Fibroblast of upper back skin (primary cell): ENCODE data around the gene CCDC88C.
"Not testable (repeated sequence)": the region's sequence is repeated elsewhere in the genome, so short reads cannot be mapped to it uniquely, and the experiment has no call there.

Experiments
- DNase-seq: peaks from one replicate; pipeline ENCODE4 v3.0.0-alpha.2; 2013

CCDC88C gene, protein sequence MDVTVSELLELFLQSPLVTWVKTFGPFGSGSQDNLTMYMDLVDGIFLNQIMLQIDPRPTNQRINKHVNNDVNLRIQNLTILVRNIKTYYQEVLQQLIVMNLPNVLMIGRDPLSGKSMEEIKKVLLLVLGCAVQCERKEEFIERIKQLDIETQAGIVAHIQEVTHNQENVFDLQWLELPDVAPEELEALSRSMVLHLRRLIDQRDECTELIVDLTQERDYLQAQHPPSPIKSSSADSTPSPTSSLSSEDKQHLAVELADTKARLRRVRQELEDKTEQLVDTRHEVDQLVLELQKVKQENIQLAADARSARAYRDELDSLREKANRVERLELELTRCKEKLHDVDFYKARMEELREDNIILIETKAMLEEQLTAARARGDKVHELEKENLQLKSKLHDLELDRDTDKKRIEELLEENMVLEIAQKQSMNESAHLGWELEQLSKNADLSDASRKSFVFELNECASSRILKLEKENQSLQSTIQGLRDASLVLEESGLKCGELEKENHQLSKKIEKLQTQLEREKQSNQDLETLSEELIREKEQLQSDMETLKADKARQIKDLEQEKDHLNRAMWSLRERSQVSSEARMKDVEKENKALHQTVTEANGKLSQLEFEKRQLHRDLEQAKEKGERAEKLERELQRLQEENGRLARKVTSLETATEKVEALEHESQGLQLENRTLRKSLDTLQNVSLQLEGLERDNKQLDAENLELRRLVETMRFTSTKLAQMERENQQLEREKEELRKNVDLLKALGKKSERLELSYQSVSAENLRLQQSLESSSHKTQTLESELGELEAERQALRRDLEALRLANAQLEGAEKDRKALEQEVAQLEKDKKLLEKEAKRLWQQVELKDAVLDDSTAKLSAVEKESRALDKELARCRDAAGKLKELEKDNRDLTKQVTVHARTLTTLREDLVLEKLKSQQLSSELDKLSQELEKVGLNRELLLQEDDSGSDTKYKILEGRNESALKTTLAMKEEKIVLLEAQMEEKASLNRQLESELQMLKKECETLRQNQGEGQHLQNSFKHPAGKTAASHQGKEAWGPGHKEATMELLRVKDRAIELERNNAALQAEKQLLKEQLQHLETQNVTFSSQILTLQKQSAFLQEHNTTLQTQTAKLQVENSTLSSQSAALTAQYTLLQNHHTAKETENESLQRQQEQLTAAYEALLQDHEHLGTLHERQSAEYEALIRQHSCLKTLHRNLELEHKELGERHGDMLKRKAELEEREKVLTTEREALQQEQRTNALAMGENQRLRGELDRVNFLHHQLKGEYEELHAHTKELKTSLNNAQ (N-terminal part only)

DNA sequence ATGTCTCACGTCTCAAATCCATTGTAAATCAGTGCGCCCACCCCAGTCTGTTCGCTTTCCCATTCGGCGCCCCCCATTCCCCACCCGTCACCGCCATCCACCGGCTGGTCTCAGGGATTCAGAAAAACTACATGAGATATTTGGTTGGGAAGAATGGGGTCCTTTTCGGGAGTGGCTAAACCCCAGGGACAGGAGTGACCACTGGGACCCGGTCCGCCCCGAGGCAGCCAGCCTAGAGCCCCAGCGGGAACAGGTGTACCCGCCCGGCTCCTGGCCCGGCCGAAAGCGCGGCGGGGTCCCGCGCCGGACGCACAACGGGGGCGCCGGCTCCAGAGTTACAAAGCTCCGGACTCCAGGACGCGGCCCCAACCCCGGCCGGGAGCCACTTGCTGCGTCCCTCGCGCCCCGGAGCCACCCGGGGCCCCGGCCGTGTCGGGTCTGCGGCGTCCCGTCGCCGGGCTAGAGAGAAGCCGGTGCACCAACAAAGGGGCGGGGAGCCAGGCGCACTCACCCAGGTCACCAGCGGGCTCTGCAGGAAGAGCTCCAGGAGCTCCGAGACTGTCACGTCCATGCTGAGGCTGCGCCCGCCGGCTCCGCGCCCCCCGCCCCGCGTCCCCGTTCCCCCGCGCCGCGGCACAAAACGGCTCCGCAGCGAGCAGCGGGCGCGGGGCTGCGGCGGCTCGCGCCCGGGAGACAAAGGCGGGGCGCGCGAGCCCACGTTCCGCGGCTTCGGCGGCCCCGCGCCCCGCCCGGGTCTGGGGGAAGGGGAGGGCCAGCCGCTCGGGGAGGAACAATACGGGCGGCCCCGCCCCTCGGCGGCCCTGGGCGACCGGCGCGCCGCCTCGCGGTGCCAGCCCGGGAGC is at the start of gene CCDC88C:
Gene CCDC88C (minus strand): TSS at position 701 of the 863 bp plus-strand sequence. CDS start 130 bp downstream, at position 571.
- DNase-seq = peak; percentile 7

DNA sequence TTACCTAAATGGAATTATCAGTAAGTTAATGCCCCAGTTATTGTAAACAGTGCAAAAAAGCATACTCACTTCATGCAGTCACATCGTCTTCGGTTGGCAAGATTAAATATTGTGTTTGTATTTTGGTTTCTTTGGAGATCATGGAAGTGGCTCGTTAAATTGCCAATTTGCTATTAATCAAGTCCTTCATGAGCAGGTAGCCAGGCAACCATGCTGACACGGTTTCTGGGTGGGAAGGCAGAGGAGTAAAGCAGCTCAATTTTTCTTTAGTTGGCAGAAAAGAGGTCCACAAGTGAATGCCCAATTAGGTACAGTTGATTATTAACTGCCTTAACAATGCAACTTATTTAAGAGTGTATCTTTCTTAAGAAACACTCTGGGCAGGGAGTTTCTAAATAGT is 48.6 kb upstream of the CCDC88C start:
- DNase-seq = no peak

DNA sequence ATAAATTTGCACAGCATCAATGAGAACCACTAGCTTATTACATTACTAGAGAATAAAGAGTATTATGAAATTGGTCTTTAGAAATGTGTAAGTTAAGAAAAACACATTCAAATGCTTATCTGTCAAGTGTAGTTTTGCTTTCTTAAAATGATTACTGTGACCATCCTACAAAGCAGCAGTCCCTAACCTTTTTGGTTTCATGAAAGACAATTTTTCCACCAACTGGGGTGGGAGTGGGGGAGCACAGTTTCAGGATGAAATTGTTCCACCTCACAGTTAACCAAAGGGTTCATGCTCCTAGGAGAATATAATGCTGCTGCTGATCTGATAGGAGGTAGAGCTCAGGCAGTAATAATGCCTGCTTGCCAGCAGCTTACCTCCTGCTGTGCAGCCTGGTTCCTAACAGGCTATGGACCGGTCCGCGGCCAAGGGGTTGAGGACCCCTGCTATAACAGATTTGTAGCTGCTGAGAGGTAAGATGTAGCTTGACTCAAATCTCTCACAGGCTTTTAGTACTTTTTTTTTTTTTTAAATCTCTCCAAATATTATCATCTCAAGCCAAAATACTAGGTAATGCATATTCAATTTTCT is 47.1 kb upstream of the CCDC88C start:
- no peak for DNase-seq

DNA sequence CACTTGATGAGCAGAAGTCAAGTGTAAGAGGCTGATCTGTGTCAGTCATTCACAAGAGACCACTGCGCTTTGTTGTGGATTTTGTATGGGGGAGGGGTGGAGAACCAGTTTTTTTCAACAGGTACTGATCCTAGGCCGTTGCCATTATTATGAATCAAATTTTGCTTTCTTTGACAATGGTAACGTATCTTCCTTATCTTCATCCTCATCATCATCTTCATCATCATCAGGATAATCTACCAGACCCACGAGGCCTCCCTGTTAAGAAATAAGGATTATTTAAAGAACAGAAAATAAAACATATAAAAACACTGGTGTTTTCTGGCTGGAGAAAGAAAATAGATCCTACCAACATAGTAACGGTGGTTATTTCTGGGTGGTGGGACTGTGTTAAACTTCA is 41.0 kb upstream of the CCDC88C start:
- no peak for DNase-seq

DNA sequence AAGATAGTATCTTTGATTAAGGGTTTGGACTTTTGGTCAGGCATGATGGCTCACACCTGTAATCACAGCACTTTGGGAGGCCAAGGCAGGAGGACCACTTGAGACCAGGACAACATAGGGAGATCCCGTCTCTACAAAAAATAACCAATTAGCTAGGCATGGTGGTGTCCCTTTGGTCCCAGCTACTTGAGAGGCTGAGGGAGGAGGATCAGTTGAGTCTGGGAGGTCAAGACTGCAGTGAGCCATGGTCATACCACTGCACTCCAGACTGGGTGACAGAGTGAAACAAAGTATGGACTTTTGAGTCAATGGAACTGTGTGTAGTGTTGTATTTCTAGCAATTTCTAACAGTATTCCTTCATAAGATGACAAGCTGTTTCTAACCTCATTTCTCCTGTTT is 38.7 kb upstream of the CCDC88C start:
- DNase-seq = no peak

DNA sequence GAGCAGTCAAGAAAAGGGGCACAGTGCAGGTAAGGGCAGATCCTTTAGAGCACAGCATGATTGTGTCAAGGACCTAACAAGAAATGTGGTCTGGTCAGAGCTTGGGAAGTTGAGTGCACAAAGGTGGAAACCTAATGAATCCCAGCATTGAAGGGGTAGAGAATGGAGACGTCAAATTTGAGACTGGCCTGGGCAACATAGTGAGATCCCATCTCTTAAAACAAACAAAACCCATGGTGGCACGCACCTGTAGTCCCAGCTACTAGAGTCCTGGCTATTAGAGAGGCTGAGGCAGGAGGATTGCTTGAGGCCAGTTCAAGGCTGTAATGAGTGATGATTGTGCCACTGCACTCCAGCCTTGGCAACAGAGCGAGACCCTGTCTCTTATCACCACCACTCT is 37.0 kb upstream of the CCDC88C start:
- no peak for DNase-seq

DNA sequence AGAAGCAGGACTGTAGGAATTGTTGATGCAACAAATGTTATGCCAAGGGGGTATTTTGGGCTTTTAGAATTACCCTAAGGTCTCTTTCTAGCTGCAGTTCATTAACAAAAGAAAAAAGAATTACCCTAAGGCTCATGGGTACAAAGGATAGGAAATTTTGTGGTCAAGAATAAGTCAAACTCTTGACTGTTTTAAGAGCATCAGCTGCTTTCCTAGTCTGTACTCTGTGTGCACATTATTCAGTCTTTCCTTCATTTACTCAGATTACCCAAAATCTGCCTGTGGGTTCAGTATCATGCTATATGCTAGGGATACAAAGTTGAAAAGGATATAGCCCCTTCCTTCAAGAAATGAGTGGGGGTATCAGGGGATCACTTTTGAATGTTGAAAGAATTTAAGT is 36.5 kb upstream of the CCDC88C start:
- DNase-seq = no peak

DNA sequence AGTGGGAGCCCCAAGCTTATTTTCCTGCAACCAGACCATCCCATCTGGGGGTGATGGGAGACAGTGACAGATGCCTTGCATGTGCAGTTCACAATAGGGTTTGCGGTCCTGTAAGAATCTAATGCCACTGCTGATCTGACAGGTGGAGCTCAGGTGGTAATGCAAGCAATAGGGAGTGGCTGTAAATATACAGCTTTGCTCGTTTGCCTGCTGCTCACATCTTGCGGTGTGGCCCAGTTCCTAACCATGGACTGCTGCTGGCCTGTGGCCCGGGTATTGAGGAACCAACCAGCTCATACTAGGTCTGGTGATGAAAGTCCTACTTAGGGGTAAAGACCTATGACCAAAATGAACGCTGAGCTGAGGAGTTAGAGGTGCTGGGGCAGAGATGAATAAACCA is 36.1 kb upstream of the CCDC88C start:
- DNase-seq = no peak

DNA sequence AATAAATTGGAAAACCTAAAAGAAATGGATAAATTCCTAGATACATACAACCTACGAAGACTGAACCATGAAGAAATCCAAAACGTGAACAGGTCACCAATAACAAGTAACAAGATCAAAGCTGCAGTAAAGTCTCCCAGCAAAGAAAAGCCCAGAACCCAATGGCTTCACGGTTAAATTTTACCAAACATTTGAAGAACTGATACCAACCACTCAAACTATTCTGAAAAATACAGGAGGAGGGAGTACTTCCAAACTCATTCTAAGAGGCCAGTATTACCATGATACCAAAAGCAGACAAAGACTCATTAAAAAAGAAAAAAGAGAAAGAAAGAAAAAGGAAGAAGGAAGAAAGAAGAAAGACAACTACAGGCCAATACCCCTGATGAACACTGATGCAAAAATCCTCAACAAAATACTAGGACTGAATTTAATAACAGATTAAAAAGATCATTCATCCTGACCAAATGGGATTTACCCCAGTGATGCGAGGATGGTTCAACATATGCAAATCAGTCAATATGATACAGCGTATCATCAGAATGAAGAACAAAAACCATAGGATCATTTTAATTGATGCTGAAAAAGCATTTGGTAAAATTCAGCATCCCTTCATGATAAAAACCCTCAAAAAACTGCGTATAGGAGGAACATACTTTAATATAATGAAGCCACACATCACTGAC is 26.9 kb upstream of the CCDC88C start:
- DNase-seq = no peak

DNA sequence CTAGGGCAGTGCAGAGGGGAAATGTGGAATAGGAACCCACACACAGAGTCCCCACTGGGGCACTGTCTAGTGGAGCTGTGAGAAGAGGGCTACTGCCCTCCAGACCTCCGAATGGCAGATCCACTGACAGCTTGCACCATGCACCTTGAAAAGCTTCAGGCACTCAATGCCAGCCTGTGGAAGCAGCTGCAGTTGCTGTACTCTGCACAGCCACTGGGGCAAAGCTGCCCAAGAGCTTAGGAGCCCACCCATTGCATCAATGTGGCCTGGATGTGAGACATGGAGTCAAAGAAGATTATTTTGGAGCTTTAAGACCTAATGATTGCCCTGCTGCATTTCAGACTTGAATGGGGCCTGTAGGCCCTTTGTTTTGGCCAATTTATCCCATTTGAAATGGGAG is 21.7 kb upstream of the CCDC88C start:
- no peak for DNase-seq

DNA sequence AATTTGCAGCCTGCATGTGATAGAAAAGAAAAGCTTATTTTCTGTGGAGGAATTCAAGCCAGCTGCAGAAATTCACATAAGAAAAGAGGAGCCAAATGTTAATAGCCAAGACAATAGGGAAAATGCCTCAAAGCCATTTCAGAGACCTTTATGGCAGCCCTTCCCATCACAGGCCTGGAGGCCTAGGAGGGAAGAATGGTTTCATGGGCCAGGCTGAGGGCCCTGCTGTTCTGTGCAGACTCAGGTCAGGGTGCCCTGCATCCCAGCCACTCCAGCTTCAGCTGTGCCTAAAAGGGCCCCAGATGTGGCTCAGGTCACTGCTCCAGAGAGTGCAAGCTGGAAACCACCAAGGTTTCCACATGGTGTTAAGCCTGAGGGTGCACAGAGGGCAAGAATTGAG is 21.2 kb upstream of the CCDC88C start:
- no peak for DNase-seq

DNA sequence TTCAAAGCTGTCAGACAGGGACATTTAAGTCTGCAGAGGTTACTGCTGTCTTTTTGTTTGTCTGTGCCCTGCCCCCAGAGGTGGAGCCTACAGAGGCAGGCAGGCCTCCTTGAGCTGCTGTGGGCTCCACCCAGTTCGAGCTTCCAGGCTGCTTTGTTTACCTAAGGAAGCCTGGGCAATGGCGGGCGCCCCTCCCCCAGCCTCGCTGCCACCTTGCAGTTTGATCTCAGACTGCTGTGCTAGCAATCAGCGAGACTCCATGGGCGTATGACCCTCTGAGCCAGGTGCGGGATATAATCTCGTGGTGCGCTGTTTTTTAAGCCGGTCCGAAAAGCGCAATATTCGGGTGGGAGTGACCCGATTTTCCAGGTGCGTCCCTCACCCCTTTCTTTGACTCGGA is 18.6 kb upstream of the CCDC88C start:
- not testable (repeated sequence) for DNase-seq

DNA sequence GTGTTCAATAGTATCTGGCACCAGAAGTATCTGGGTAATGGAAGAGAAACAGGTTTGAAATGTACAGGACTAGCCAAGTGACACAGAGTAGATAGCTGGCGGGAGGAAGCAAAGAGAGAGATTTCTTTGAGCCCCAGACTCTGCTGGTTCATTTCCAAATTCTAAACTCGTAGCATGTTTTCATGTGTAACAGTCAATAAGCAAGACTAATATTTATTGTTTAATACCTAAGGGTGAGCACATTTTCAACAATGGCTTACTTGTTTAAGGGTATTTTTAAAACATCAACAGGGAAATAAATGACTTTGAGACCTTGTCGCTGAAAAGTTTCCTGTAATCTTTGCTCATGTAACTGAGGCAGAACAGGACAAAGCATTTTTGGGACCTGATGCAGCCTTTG is 11.8 kb upstream of the CCDC88C start:
- DNase-seq = no peak

DNA sequence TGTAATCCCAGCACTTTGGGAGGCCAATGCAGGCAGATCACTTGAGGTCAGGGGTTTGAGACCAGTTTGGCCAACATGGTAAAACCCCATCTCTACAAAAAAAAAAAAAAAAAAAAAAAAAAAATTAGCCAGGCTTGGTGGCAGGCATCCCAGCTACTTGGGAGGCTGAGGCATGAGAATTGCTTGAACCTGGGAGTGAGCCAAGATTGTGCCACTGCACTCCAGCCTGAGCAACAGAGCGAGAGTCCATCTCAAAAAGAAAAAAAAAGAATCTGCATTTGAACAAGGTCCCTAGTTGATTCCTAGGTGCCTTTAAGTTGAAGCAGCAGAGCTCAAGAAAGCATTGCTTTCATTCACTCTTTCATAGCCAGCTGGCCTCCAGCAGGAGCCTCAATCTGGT is 11.3 kb upstream of the CCDC88C start:
- DNase-seq = not testable (repeated sequence)

DNA sequence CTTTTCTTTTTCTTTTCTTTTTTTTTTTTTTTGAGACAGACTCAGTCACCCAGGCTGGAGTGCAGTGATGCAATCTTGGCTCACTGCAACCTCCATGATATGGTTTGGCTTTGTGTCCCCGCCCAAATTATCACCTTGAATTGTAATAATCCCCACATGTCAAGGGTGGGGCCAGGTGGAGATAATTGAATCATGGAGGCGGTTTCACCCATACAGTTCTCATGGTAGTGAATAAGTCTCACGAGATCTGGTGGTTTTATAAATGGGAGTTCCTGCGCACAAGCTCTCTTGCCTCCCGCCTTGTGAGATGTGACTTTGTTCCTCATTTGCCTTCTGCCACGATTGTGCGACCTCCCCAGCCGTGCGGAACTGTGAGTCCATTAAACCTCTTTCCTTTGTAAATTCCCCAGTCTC is 7.9 kb upstream of the CCDC88C start:
- DNase-seq = not testable (repeated sequence)

DNA sequence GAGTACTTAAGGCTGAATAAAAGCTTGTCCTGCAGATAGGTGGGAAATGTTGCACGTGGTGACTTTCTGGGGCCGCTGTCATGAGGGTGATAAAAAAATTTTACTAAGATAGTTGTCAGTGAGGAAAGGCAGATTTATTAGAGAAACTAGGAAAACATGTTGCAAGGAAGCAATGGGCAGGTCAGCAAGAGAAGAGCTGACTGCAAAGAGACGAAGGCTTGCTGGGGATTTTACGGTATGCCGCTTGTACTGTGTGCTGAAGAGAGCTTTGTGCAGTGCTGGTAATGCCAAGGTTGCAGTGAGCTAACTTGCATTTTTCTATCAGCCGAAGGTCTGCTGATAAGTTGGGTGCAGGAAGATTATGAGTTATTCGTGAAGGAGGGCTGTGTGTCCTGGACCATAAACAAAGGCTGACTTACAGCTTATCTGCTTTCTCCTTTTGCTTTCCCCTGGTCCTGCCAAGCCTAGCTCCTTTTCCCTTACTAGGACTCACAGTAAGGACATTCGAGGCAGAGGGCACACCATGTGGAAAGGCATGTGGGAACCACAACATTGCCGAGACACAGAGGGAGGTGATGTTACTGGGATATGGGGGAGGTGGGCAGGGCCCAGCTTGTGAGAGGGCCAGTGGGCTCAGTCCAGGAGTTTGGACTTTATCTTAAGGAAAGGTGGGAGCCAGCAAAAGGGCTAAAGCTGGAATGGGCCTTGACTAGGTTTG is 7.4 kb upstream of the CCDC88C start:
- no peak for DNase-seq

DNA sequence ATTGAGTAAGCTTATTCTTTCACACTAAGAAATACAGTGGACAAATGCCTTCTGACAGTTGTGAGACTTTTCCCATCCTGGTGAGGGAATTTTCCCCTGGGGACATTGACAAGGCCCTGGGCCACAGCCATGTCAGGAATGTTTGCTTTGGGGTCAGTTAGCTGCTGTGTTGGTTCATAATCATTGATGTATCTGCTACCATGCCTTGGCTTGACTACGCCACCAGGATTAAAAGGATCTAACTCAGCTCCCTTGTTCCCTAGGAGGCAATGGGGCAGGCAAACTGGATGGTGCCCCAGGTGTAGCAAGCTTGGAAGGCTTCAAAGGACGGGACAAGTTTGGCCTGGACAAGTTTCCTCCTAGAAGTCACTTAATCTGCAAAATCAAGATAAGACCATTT is 3.1 kb upstream of the CCDC88C start:
- DNase-seq = no peak

DNA sequence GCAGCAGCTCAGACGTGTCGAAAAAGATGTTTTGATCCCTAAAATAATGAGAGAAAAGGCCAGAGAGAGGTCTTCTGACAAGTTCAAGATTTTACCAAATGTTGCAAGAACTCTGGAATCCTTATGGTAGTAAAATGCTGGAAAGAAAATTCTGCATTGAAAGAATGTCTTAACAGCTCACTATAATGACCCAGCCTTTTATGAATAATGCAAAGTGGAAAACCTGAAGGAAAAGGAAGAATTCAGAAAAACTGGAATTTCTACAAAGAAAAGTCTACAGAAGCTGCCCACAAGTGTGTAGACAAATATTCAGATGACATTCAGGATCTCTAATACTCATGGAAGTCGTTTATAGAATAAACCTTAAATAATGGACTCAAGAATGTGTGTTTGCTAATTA is 1.8 kb upstream of the CCDC88C start:
- no peak for DNase-seq

DNA sequence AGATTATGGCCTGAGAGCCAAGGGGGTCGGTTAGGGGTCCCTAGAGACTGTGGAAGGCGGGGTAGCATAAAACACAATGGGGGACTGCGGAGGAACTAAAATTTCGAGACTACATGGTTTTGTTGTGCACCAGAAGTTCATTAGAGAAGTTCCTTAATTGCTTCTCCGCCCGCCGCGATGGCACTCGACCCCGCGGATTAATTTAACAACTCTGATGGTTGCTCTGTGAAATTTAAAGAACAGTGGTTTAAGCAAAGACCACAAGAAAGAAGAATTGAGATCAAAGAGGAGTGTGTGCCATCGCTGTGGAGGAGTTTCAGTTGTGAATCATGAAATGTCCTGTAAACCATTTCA is 1.4 kb upstream of the CCDC88C start:
- DNase-seq = no peak

DNA sequence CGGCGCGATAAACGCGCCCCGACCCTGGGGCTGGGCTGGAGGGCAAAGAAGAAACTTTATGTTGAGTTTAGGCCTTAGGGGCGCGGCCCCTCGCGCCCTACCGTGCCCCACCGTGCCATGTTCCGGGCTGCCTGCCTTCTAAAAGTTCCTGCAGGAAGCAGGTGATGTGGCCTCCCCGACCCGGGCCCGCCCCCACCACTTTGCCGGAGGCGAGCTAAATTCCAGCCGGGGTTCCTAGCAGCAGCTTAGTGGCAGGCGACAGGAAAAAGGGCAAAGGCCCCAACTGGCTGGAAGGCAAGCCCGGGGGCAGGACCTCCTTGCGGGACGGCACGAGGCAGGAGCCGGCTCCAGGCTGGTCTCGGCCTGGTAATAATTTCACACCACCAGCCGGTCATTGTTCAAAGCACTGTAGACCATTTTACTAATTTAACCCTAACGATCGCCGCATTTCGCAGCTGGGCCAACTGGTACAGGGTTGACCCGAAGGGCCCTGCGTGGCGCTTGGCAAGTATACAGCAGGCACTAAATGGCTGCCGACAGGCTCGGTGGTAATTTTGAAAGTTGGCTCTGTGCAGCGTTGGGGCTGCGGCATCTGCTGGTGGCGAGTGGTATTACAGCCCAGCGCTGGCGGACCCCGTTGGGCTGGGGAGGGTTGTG is 895 bp upstream of the CCDC88C start:
- peak; percentile 28 for DNase-seq
